A549 (cell line): ENCODE measurements around the gene S100A11. TPM values are rescaled to one million over a fixed set of nuclear protein-coding genes. Genes with fewer than 3 reads are reported as not detected.

Experiments used
- ATAC-seq, 2 experiments: fragments of 200-7000 bp in 1 of 2; fragments of >200 bp in 1 of 2; cut with Nextera tagmentation in 1 of 2; cut with Tn5 transposase in 1 of 2; 3 replicates each; pipeline versions ENCODE4 v1.8.0 to v1.9.1; 2018 to 2020; ENCODE audit warnings: mild to moderate bottlenecking in 1 of 2, moderate library complexity in 1 of 2
- CTCF ChIA-PET: fragments of 300-600 bp; sonication (Branson Sonifier 250); formaldehyde crosslinking; extraction: SDS; loops from one replicate; lab custom pipeline; 2021; ENCODE audit warnings: antibody characterized with exemption, inconsistent platforms; lab: Yijun Ruan, JAX
- POLR2A ChIA-PET: fragments of 350-600 bp; formaldehyde crosslinking; extraction: SDS; loops from one replicate; lab custom pipeline; 2021; ENCODE audit warnings: antibody characterized with exemption, inconsistent platforms; lab: Yijun Ruan, JAX
- DNase-seq, 2 experiments: peaks; one replicate each; pipeline versions ENCODE4 v3.0.0 to v3.0.0-alpha.2; 2011 to 2016; ENCODE audit warnings: low read depth in 1 of 2, low spot score in 1 of 2
- FAIRE-seq: peaks from 2 replicates; lab custom pipeline; 2011; peaks lifted over from hg19 to GRCh38; lab: Jason Lieb, UNC
- H3K27ac ChIP-seq, 2 experiments: fragments of >200 bp; sonication (Bioruptor Twin); formaldehyde crosslinking; 3 replicates each; pipeline ENCODE4 v1.5.1; 2016 to 2017
- H3K4me1 ChIP-seq: fragments of >200 bp; sonication (Bioruptor Twin); formaldehyde crosslinking; 3 replicates; pipeline ENCODE4 v1.6.1; 2016
- H3K4me2 ChIP-seq: fragments of >200 bp; sonication (Bioruptor Twin); formaldehyde crosslinking; 3 replicates; pipeline ENCODE4 v1.6.1; 2016
- H3K4me3 ChIP-seq: fragments of >200 bp; sonication (Bioruptor Twin); formaldehyde crosslinking; 3 replicates; pipeline ENCODE4 v1.5.1; 2016
- H3K9me3 ChIP-seq: fragments of >200 bp; sonication (Bioruptor Twin); formaldehyde crosslinking; 3 replicates; pipeline ENCODE4 v1.6.1; 2016
- EHF ChIP-seq: fragments of 250-450 bp; sonication (Bioruptor Pico); IDR thresholded peaks from 2 replicates; pipeline ENCODE4 v1.5.0; 2020; ENCODE audit warnings: mild to moderate bottlenecking
- EHMT2 ChIP-seq: fragments of 200-600 bp; sonication (generic); IDR thresholded peaks from 2 replicates; pipeline ENCODE4 v1.6.1; 2016; ENCODE audit warnings: antibody characterized with exemption, low read depth, mild to moderate bottlenecking, moderate library complexity
- EP300 ChIP-seq, 2 experiments: fragments of >200 bp; sonication (Bioruptor Twin); formaldehyde crosslinking; IDR thresholded peaks; 2 replicates in 1 of 2; 3 replicates in 1 of 2; pipeline ENCODE4 v1.6.1; 2016 to 2017
- ESRRA ChIP-seq: fragments of 150-350 bp; IDR thresholded peaks from 2 replicates; pipeline ENCODE4 v1.6.1; 2014; ENCODE audit warnings: mild to moderate bottlenecking, low read length, borderline replicate concordance
- FOSB ChIP-seq: fragments of 250-450 bp; sonication (Bioruptor Pico); IDR thresholded peaks from 2 replicates; pipeline ENCODE4 v1.5.0; 2020; ENCODE audit warnings: mild to moderate bottlenecking, moderate library complexity
- FOSL2 ChIP-seq, 2 experiments: fragments of 450-650 bp in 1 of 2; fragments of >200 bp in 1 of 2; sonication (Bioruptor Twin) in 1 of 2; formaldehyde crosslinking; IDR thresholded peaks; 2 replicates each; pipeline versions ENCODE4 v1.5.0 to v1.6.1; 2016 to 2020; ENCODE audit warnings: mild to moderate bottlenecking in 1 of 2, moderate library complexity in 1 of 2
- GATA3 ChIP-seq: IDR thresholded peaks from 2 replicates; pipeline ENCODE4 v1.6.1; 2012; ENCODE audit warnings: borderline replicate concordance
- HOXA7 ChIP-seq: fragments of 250-450 bp; sonication (Bioruptor Pico); IDR thresholded peaks from 2 replicates; pipeline ENCODE4 v1.5.0; 2020; ENCODE audit warnings: mild to moderate bottlenecking, moderate library complexity
- JUNB ChIP-seq: fragments of >200 bp; sonication (Bioruptor Twin); formaldehyde crosslinking; IDR thresholded peaks from 2 replicates; pipeline ENCODE4 v1.6.1; 2016
- KDM1A ChIP-seq: fragments of 200-600 bp; sonication (generic); IDR thresholded peaks from 2 replicates; pipeline ENCODE4 v1.6.1; 2016; ENCODE audit warnings: low read depth, mild to moderate bottlenecking
- KDM5A ChIP-seq: fragments of 200-600 bp; sonication (generic); IDR thresholded peaks from 2 replicates; pipeline ENCODE4 v1.6.1; 2016; ENCODE audit warnings: antibody characterized with exemption, mild to moderate bottlenecking
- MAFK ChIP-seq: fragments of 450-650 bp; IDR thresholded peaks from 2 replicates; pipeline ENCODE4 v1.6.1; 2014; ENCODE audit not compliant: partially characterized antibody
- MAX ChIP-seq: IDR thresholded peaks from 2 replicates; pipeline ENCODE4 v1.6.1; 2012
- MAZ ChIP-seq: fragments of 150-350 bp; IDR thresholded peaks from 2 replicates; pipeline ENCODE4 v1.6.1; 2014; ENCODE audit warnings: antibody characterized with exemption, low read depth, low read length, borderline replicate concordance
- MYC ChIP-seq: IDR thresholded peaks from 2 replicates; pipeline ENCODE4 v1.6.1; 2012; ENCODE audit warnings: mild to moderate bottlenecking, inconsistent platforms, low read length, improper control_type of control experiment, borderline replicate concordance
- NFE2L2 ChIP-seq: fragments of 150-350 bp; conservative IDR thresholded peaks from 2 replicates; pipeline ENCODE4 v1.6.1; 2014; ENCODE audit warnings: low read length
- POLR2A ChIP-seq: IDR thresholded peaks from 2 replicates; pipeline ENCODE4 v1.6.1; 2012; ENCODE audit warnings: mild to moderate bottlenecking, low read length
- POLR2AphosphoS2 ChIP-seq: conservative IDR thresholded peaks from 2 replicates; pipeline ENCODE4 v1.6.1; 2012; ENCODE audit warnings: low read length, improper control_type of control experiment, inconsistent platforms
- RAD21 ChIP-seq, 2 experiments: fragments of >200 bp in 1 of 2; sonication (Bioruptor Twin) in 1 of 2; formaldehyde crosslinking in 1 of 2; IDR thresholded peaks in 1 of 2; conservative IDR thresholded peaks in 1 of 2; 2 replicates in 1 of 2; 3 replicates in 1 of 2; pipeline ENCODE4 v1.6.1; 2012 to 2018; ENCODE audit warnings: inconsistent platforms in 1 of 2
- RARB ChIP-seq: fragments of 250-450 bp; sonication (Bioruptor Pico); IDR thresholded peaks from 2 replicates; pipeline ENCODE4 v1.8.0; 2021; ENCODE audit warnings: mild to moderate bottlenecking, moderate library complexity
- RFX5 ChIP-seq: fragments of 450-650 bp; IDR thresholded peaks from 2 replicates; pipeline ENCODE4 v1.7.1; 2014; ENCODE audit warnings: antibody characterized with exemption, mild to moderate bottlenecking, moderate library complexity
- SREBF2 ChIP-seq: fragments of 450-650 bp; IDR thresholded peaks from 2 replicates; pipeline ENCODE4 v1.6.1; 2014; ENCODE audit warnings: mild to moderate bottlenecking, moderate library complexity
- TFCP2L1 ChIP-seq: fragments of 250-450 bp; sonication (Bioruptor Pico); IDR thresholded peaks from 2 replicates; pipeline ENCODE4 v1.5.0; 2021; ENCODE audit warnings: mild to moderate bottlenecking
- TP53 ChIP-seq: fragments of 250-450 bp; sonication (Bioruptor Pico); IDR thresholded peaks from 2 replicates; pipeline ENCODE4 v1.5.0; 2021; ENCODE audit warnings: mild to moderate bottlenecking, moderate library complexity
- WGBS: methylation state at CpG from one replicate; pipeline ENCODE4 v1.1.6; 2017; ENCODE audit errors: missing lambda C conversion rate; 5-methylcytosine and 5-hydroxymethylcytosine counted together
- polyA plus RNA-seq, 4 experiments: library from polyadenylated mRNA; depleted of rRNA in 3 of 4; stranded (reverse); fragments of >200 nt; fragmentation: RNase III in 1 of 4; extraction: RNeasy Plus Mini Kit Qiagen cat#74134 plus additional on column Dnase treatment in 1 of 4; gene quantifications; 2 replicates in 3 of 4; 3 replicates in 1 of 4; pipeline ENCODE4 v1.2.3, GENCODE V29; 2011 to 2017
- TF ChIP-seq, protein P1 (sequence below): fragments of >200 bp; sonication (Bioruptor Twin); formaldehyde crosslinking; IDR thresholded peaks from 3 replicates; pipeline ENCODE4 v1.6.1; 2016
- TF ChIP-seq, protein P2 (sequence below): fragments of 200-600 bp; sonication (generic); IDR thresholded peaks from 2 replicates; pipeline ENCODE4 v1.6.1; 2016; ENCODE audit warnings: antibody characterized with exemption, mild to moderate bottlenecking, moderate library complexity
- TF ChIP-seq, protein P3 (sequence below): IDR thresholded peaks from 2 replicates; pipeline ENCODE4 v1.6.1; 2012; ENCODE audit warnings: low read depth, borderline replicate concordance
- TF ChIP-seq, protein P4 (sequence below): fragments of 250-450 bp; sonication (Bioruptor Pico); IDR thresholded peaks from 2 replicates; pipeline ENCODE4 v1.5.0; 2021; ENCODE audit warnings: mild to moderate bottlenecking, moderate library complexity, borderline replicate concordance
- TF ChIP-seq, protein P5 (sequence below): fragments of >200 bp; sonication (Bioruptor Twin); formaldehyde crosslinking; IDR thresholded peaks from 3 replicates; pipeline ENCODE4 v1.5.1; 2016

Gene S100A11
- polyA plus RNA-seq, 2 of the 4 experiments (the other 2 are of a cell fraction), result 671 to 1,531 TPM

DNA sequence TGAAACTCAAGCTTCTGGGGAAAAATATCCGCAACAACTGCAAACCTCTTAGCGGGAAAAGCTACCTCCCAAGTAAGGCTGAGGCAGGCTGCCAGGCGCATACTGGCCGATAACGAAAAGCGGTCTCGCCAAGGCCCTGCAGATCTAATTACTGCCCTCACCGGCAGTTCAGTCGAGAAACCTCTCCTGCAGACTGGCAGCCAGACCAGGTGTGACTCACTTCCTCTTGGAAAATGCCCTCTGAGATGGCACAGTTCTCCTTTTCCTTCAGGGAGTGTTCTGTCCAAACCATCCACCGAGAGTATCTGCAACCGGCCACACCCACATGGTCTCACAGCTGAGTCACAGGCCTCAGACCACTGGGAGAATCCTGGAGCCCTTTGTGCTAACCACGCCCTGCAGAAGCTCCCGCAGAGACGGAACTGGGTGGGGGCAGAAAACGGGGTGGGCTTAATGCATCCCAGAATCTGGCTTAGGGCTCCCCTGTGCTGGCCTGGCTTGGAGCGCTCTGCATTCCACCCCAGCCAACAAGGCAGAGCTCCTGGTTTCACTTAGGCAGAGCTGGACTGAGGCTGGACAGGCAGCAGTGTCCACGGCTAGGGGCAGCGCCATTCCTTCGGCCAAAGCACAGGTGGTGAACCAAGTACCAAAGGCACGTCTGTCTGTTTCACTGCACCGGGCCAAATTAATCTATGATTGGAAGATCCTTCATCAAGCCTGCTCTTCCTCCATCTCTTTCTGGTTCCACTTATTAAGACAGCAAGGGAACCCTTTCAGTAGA, 44.3 kb downstream of the S100A11 start:
- Histone ChIP-seq H3K4me3 (peak overlapping the region; percentile 87), H3K4me2 (peak overlapping the region; percentile 96), H3K4me1 (peaks cover 59% of the 10 kb centered on the region), H3K27ac (peak overlapping the region; percentile 97), H3K9me3 (no peaks in the 10 kb centered on the region)
- ChIA-PET POLR2A (interaction anchor here (0.8 to 10.4 kb wide), 12 partner anchors 10 to 1642 kb away, joined by 3 to 151 read pairs (median 6); partner anchors contain the start of genes CHTOP, S100A11 and THEM4), CTCF (interaction anchor here (0.9 to 38.2 kb wide), 4 partner anchors 5 to 57 kb away, joined by 3 to 1410 read pairs (median 894); partner anchors contain the start of gene S100A10)
- ATAC-seq, result peak; percentile 59 to 67
- 2% methylated on average over 21 of the region's 21 CpGs for WGBS
- peak; percentile 96 for FAIRE-seq
- DNase-seq, result peak; percentile 87 to 98
- TF ChIP-seq RARB (CRISPR knock-in tag) (0 out of 2 replicates have a peak, but pooled peaks have one; percentile 37), HOXA7 (CRISPR knock-in tag) (peak; percentile 67; the same call in 1 of the 2 replicates), EHMT2 (no peak), SREBF2 (no peak), FOSB (CRISPR knock-in tag) (peak; percentile 96), MAX (peak; percentile 92), POLR2A (peak; percentile 39), GATA3 (peak; percentile 80), JUNB (peak; percentile 93), MAFK (peak; percentile 36), POLR2AphosphoS2 (peak; percentile 51), KDM1A (no peak), EP300 (IDR thresholded peaks at IDR 0.05) (peak; percentile 54 to 62; a peak in 2 of 5 replicates), NFE2L2 (peak; percentile 43; the same call in 1 of the 2 replicates), RAD21 (conservative IDR thresholded peaks at IDR 0.05 in 1 of 2, IDR thresholded peaks at IDR 0.05 in 1 of 2) (peak; percentile 11 to 31; a peak in 3 of 5 replicates), ESRRA (0 out of 2 replicates have a peak, but pooled peaks have one; percentile 6), TFCP2L1 (CRISPR knock-in tag) (peak; percentile 50; the same call in 1 of the 2 replicates), KDM5A (no peak), MAZ (0 out of 2 replicates have a peak, but pooled peaks have one; percentile 19), MYC (peak; percentile 86), FOSL2 (IDR thresholded peaks at IDR 0.05) (peak; percentile 88), FOSL2 (CRISPR knock-in tag; IDR thresholded peaks at IDR 0.05) (peak; percentile 95), EHF (peak; percentile 31; the same call in 1 of the 2 replicates), RFX5 (peak; percentile 31; the same call in 1 of the 2 replicates), TP53 (peak; percentile 75)
- TF ChIP-seq, protein P1, sequence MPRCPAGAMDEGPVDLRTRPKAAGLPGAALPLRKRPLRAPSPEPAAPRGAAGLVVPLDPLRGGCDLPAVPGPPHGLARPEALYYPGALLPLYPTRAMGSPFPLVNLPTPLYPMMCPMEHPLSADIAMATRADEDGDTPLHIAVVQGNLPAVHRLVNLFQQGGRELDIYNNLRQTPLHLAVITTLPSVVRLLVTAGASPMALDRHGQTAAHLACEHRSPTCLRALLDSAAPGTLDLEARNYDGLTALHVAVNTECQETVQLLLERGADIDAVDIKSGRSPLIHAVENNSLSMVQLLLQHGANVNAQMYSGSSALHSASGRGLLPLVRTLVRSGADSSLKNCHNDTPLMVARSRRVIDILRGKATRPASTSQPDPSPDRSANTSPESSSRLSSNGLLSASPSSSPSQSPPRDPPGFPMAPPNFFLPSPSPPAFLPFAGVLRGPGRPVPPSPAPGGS, result peak; percentile 80
- TF ChIP-seq, protein P2, sequence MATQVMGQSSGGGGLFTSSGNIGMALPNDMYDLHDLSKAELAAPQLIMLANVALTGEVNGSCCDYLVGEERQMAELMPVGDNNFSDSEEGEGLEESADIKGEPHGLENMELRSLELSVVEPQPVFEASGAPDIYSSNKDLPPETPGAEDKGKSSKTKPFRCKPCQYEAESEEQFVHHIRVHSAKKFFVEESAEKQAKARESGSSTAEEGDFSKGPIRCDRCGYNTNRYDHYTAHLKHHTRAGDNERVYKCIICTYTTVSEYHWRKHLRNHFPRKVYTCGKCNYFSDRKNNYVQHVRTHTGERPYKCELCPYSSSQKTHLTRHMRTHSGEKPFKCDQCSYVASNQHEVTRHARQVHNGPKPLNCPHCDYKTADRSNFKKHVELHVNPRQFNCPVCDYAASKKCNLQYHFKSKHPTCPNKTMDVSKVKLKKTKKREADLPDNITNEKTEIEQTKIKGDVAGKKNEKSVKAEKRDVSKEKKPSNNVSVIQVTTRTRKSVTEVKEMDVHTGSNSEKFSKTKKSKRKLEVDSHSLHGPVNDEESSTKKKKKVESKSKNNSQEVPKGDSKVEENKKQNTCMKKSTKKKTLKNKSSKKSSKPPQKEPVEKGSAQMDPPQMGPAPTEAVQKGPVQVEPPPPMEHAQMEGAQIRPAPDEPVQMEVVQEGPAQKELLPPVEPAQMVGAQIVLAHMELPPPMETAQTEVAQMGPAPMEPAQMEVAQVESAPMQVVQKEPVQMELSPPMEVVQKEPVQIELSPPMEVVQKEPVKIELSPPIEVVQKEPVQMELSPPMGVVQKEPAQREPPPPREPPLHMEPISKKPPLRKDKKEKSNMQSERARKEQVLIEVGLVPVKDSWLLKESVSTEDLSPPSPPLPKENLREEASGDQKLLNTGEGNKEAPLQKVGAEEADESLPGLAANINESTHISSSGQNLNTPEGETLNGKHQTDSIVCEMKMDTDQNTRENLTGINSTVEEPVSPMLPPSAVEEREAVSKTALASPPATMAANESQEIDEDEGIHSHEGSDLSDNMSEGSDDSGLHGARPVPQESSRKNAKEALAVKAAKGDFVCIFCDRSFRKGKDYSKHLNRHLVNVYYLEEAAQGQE, result 0 out of 2 replicates have a peak, but pooled peaks have one; percentile 7
- TF ChIP-seq, protein P3, sequence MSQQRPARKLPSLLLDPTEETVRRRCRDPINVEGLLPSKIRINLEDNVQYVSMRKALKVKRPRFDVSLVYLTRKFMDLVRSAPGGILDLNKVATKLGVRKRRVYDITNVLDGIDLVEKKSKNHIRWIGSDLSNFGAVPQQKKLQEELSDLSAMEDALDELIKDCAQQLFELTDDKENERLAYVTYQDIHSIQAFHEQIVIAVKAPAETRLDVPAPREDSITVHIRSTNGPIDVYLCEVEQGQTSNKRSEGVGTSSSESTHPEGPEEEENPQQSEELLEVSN, result 0 out of 2 replicates have a peak, but pooled peaks have one; percentile 59
- TF ChIP-seq, protein P4, sequence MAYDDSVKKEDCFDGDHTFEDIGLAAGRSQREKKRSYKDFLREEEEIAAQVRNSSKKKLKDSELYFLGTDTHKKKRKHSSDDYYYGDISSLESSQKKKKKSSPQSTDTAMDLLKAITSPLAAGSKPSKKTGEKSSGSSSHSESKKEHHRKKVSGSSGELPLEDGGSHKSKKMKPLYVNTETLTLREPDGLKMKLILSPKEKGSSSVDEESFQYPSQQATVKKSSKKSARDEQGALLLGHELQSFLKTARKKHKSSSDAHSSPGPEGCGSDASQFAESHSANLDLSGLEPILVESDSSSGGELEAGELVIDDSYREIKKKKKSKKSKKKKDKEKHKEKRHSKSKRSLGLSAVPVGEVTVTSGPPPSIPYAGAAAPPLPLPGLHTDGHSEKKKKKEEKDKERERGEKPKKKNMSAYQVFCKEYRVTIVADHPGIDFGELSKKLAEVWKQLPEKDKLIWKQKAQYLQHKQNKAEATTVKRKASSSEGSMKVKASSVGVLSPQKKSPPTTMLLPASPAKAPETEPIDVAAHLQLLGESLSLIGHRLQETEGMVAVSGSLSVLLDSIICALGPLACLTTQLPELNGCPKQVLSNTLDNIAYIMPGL, result no peak
- TF ChIP-seq, protein P5, sequence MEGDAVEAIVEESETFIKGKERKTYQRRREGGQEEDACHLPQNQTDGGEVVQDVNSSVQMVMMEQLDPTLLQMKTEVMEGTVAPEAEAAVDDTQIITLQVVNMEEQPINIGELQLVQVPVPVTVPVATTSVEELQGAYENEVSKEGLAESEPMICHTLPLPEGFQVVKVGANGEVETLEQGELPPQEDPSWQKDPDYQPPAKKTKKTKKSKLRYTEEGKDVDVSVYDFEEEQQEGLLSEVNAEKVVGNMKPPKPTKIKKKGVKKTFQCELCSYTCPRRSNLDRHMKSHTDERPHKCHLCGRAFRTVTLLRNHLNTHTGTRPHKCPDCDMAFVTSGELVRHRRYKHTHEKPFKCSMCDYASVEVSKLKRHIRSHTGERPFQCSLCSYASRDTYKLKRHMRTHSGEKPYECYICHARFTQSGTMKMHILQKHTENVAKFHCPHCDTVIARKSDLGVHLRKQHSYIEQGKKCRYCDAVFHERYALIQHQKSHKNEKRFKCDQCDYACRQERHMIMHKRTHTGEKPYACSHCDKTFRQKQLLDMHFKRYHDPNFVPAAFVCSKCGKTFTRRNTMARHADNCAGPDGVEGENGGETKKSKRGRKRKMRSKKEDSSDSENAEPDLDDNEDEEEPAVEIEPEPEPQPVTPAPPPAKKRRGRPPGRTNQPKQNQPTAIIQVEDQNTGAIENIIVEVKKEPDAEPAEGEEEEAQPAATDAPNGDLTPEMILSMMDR, result no peak
